Duodenal mucosa (tissue), 2 donors: ENCODE results near the gene OR10A4.
"Not testable (repeated sequence)": the region's sequence is repeated elsewhere in the genome, so short reads cannot be mapped to it uniquely, and the experiment has no call there.

Experiments
- H3K27ac ChIP-seq: one replicate; pipeline ENCODE4 v1.7.0; 2013; ENCODE audit warnings: low read depth, low read length
- H3K27me3 ChIP-seq, 2 donors: one replicate each; pipeline ENCODE4 v1.7.0; 2013; ENCODE audit warnings: low read length in 2 of 2, control low read depth in 1 of 2; ENCODE audit not compliant: insufficient read depth in 2 of 2, control insufficient read depth in 1 of 2
- H3K36me3 ChIP-seq, 2 donors: one replicate each; pipeline ENCODE4 v1.7.0; 2013; ENCODE audit warnings: low read length in 2 of 2, control low read depth in 1 of 2; ENCODE audit not compliant: insufficient read depth in 2 of 2, control insufficient read depth in 1 of 2
- H3K4me1 ChIP-seq, 2 donors: one replicate each; pipeline ENCODE4 v1.7.0; 2013; ENCODE audit warnings: low read length in 2 of 2, control low read depth in 1 of 2; ENCODE audit not compliant: insufficient read depth in 2 of 2, control insufficient read depth in 1 of 2
- H3K4me3 ChIP-seq, 2 donors: one replicate each; pipeline ENCODE4 v1.7.0; 2013; ENCODE audit warnings: low read length in 2 of 2, low read depth in 1 of 2
- H3K9ac ChIP-seq, 2 donors: one replicate each; pipeline ENCODE4 v1.7.0; 2013; ENCODE audit warnings: low read length in 2 of 2, low read depth in 1 of 2
- H3K9me3 ChIP-seq, 2 donors: one replicate each; pipeline ENCODE4 v1.7.0; 2013; ENCODE audit warnings: low read length in 2 of 2, control low read depth in 1 of 2; ENCODE audit not compliant: control insufficient read depth in 1 of 2

The OR10A4 gene

GRCh38 chr11:6894097-6894496 lies 17.7 kb downstream of the OR10A4 start:
- H3K9ac ChIP-seq = no peak overlapping the region
- H3K4me1 ChIP-seq = no peaks in the 10 kb centered on the region
- H3K9me3 ChIP-seq = no peaks in the 10 kb centered on the region
- no peak overlapping the region for H3K27ac ChIP-seq
- H3K27me3 ChIP-seq = no peaks in the 10 kb centered on the region
- no peaks in the 10 kb centered on the region for H3K36me3 ChIP-seq
- no peak overlapping the region for H3K4me3 ChIP-seq

- no peak overlapping the region for H3K27ac ChIP-seq
- H3K36me3 ChIP-seq = no peaks in the 10 kb centered on the region
- no peaks in the 10 kb centered on the region for H3K4me1 ChIP-seq
- H3K9me3 ChIP-seq = no peaks in the 10 kb centered on the region
- no peak overlapping the region for H3K4me3 ChIP-seq
- H3K27me3 ChIP-seq = no peaks in the 10 kb centered on the region
- H3K9ac ChIP-seq = no peak overlapping the region
Observed at GRCh38 chr11:6895010-6895409, 18.6 kb downstream of the OR10A4 start.

- Histone ChIP-seq H3K27me3 (no peaks in the 10 kb centered on the region), H3K27ac (no peak overlapping the region), H3K9ac (no peak overlapping the region), H3K9me3 (no peaks in the 10 kb centered on the region), H3K4me3 (no peak overlapping the region), H3K4me1 (no peaks in the 10 kb centered on the region), H3K36me3 (no peaks in the 10 kb centered on the region)
Observed at GRCh38 chr11:6898911-6899310, 22.5 kb downstream of the OR10A4 start.

GRCh38 chr11:6900327-6900999 lies 24.0 kb downstream of the OR10A4 start:
- Histone ChIP-seq H3K36me3 (no peaks in the 10 kb centered on the region), H3K4me1 (no peaks in the 10 kb centered on the region)

GRCh38 chr11:6904804-6905203 lies 28.4 kb downstream of the OR10A4 start:
- not testable (repeated sequence) for H3K9ac ChIP-seq, H3K36me3 ChIP-seq, H3K27ac ChIP-seq, H3K4me3 ChIP-seq, H3K27me3 ChIP-seq, H3K4me1 ChIP-seq, H3K9me3 ChIP-seq

More at GRCh38 chr11:6900327-6900999, 24.0 kb downstream of the OR10A4 start:
- no peaks in the 10 kb centered on the region for H3K27me3 ChIP-seq
- H3K9me3 ChIP-seq = no peaks in the 10 kb centered on the region
- no peak overlapping the region for H3K9ac ChIP-seq
- H3K4me3 ChIP-seq = no peak overlapping the region
- no peak overlapping the region for H3K27ac ChIP-seq

- Histone ChIP-seq H3K27ac (no peak overlapping the region), H3K27me3 (no peaks in the 10 kb centered on the region), H3K36me3 (no peaks in the 10 kb centered on the region), H3K9ac (no peak overlapping the region), H3K4me3 (no peak overlapping the region), H3K9me3 (no peaks in the 10 kb centered on the region), H3K4me1 (no peaks in the 10 kb centered on the region)
Observed at GRCh38 chr11:6911378-6911777, 35.0 kb downstream of the OR10A4 start.

- H3K9ac ChIP-seq = no peak overlapping the region
- H3K4me3 ChIP-seq = no peak overlapping the region
- no peaks in the 10 kb centered on the region for H3K4me1 ChIP-seq
- no peaks in the 10 kb centered on the region for H3K36me3 ChIP-seq
- H3K27ac ChIP-seq = no peak overlapping the region
- H3K9me3 ChIP-seq = no peaks in the 10 kb centered on the region
- H3K27me3 ChIP-seq = no peaks in the 10 kb centered on the region
Observed at GRCh38 chr11:6911948-6912347, 35.5 kb downstream of the OR10A4 start.

- Histone ChIP-seq H3K4me3 (no peak overlapping the region), H3K36me3 (no peaks in the 10 kb centered on the region), H3K4me1 (no peaks in the 10 kb centered on the region), H3K9me3 (no peaks in the 10 kb centered on the region), H3K27ac (no peak overlapping the region), H3K27me3 (no peaks in the 10 kb centered on the region), H3K9ac (no peak overlapping the region)
Observed at GRCh38 chr11:6919698-6920097, 43.3 kb downstream of the OR10A4 start.

GRCh38 chr11:6920702-6921101 lies 44.3 kb downstream of the OR10A4 start, which contains the start of gene OR2D3:
Gene OR2D3 (plus strand): TSS chr11:6921002. CDS start chr11:6921002, 0 bp downstream.
- no peaks in the 10 kb centered on the region for H3K4me1 ChIP-seq

GRCh38 chr11:6925007-6925577 lies 48.7 kb downstream of the OR10A4 start:
- Histone ChIP-seq H3K9ac (no peak overlapping the region), H3K27ac (no peak overlapping the region), H3K27me3 (peaks cover 0 to 4% of the 10 kb centered on the region in 2 donors), H3K4me1 (peaks cover 0 to 13% of the 10 kb centered on the region in 2 donors), H3K9me3 (no peaks in the 10 kb centered on the region), H3K36me3 (no peaks in the 10 kb centered on the region), H3K4me3 (no peak overlapping the region)

More at GRCh38 chr11:6920702-6921101, 44.3 kb downstream of the OR10A4 start, which contains the start of gene OR2D3:
- Histone ChIP-seq H3K9me3 (no peaks in the 10 kb centered on the region), H3K9ac (no peak within 1 kb of the TSS), H3K27me3 (no peaks in the 10 kb centered on the region), H3K27ac (no peak within 1 kb of the TSS), H3K36me3 (no peaks in the 10 kb centered on the region), H3K4me3 (no peak within 1 kb of the TSS)
